ENCODE data around the gene KCND2. TPM values are rescaled to one million over a fixed set of nuclear protein-coding genes. Genes with fewer than 3 reads are reported as not detected.

Gene KCND2
- total RNA-seq, 1 donor from 2014 or later, result 3.7 TPM

GRCh38 chr7:120272261-120272660 is 714 bp upstream of the KCND2 start:
- DNase-seq (ENCODE audit: low spot score in 2 of 2, unreplicated experiment in 2 of 2), result peak in 1 of 2 experiments; percentile 37
- peaks cover 30% of the 10 kb centered on the region for H3K27me3 Mint-ChIP-seq (ENCODE audit: low read depth)
- H3K9me3 Mint-ChIP-seq, result no peaks in the 10 kb centered on the region
- peak overlapping the region; percentile 100 for H3K4me3 Mint-ChIP-seq
- peaks cover 11% of the 10 kb centered on the region for H3K4me1 Mint-ChIP-seq
- H3K36me3 Mint-ChIP-seq, result no peaks in the 10 kb centered on the region
- peak; percentile 74 for TF ChIP-seq CTCF (IDR thresholded peaks at IDR 0.05; ENCODE audit: unreplicated experiment)
- H3K27ac Mint-ChIP-seq, result peak overlapping the region; percentile 85

GRCh38 chr7:120273476-120273975 is 551 bp downstream of the KCND2 start:
- DNase-seq (ENCODE audit: low spot score in 2 of 2, unreplicated experiment in 2 of 2), result peak; percentile 51 to 64
- H3K27me3 Mint-ChIP-seq (ENCODE audit: low read depth), result peaks cover 30% of the 10 kb centered on the region
- H3K27ac Mint-ChIP-seq, result peak overlapping the region; percentile 98

GRCh38 chr7:120274482-120274881 is 1.5 kb downstream of the KCND2 start:
- peak overlapping the region; percentile 100 for H3K4me3 Mint-ChIP-seq
- no peak for DNase-seq (ENCODE audit: low spot score in 2 of 2, unreplicated experiment in 2 of 2)
- no peak overlapping the region for H3K27ac Mint-ChIP-seq
- TF ChIP-seq CTCF (IDR thresholded peaks at IDR 0.05; ENCODE audit: unreplicated experiment), result no peak
- peaks cover 32% of the 10 kb centered on the region for H3K27me3 Mint-ChIP-seq (ENCODE audit: low read depth)
- H3K9me3 Mint-ChIP-seq, result no peaks in the 10 kb centered on the region
- peaks cover 11% of the 10 kb centered on the region for H3K4me1 Mint-ChIP-seq
- no peaks in the 10 kb centered on the region for H3K36me3 Mint-ChIP-seq

More at GRCh38 chr7:120273476-120273975, 551 bp downstream of the KCND2 start:
- no peaks in the 10 kb centered on the region for H3K36me3 Mint-ChIP-seq
- peak overlapping the region; percentile 100 for H3K4me3 Mint-ChIP-seq
- H3K9me3 Mint-ChIP-seq, result no peaks in the 10 kb centered on the region
- no peak for TF ChIP-seq CTCF (IDR thresholded peaks at IDR 0.05; ENCODE audit: unreplicated experiment)
- peaks cover 11% of the 10 kb centered on the region for H3K4me1 Mint-ChIP-seq

GRCh38 chr7:120274899-120275298 is 1.9 kb downstream of the KCND2 start:
- no peak for TF ChIP-seq CTCF (IDR thresholded peaks at IDR 0.05; ENCODE audit: unreplicated experiment)
- Mint-ChIP-seq H3K4me3 (peak overlapping the region; percentile 17), H3K27ac (no peak overlapping the region), H3K27me3 (ENCODE audit: low read depth) (peaks cover 29% of the 10 kb centered on the region), H3K4me1 (peaks cover 11% of the 10 kb centered on the region), H3K9me3 (no peaks in the 10 kb centered on the region), H3K36me3 (no peaks in the 10 kb centered on the region)
- no peak for DNase-seq (ENCODE audit: low spot score in 2 of 2, unreplicated experiment in 2 of 2)

- Mint-ChIP-seq H3K27me3 (ENCODE audit: low read depth) (peaks cover 28% of the 10 kb centered on the region), H3K4me1 (peaks cover 11% of the 10 kb centered on the region), H3K27ac (no peak overlapping the region), H3K4me3 (no peak overlapping the region), H3K36me3 (no peaks in the 10 kb centered on the region), H3K9me3 (no peaks in the 10 kb centered on the region)
- no peak for DNase-seq (ENCODE audit: low spot score in 2 of 2, unreplicated experiment in 2 of 2)
- no peak for TF ChIP-seq CTCF (IDR thresholded peaks at IDR 0.05; ENCODE audit: unreplicated experiment)
Measured at GRCh38 chr7:120276720-120277119, 3.7 kb downstream of the KCND2 start.

- H3K4me1 Mint-ChIP-seq, result peaks cover 5% of the 10 kb centered on the region
- no peak for DNase-seq (ENCODE audit: low spot score in 2 of 2, unreplicated experiment in 2 of 2)
- no peaks in the 10 kb centered on the region for H3K36me3 Mint-ChIP-seq
- TF ChIP-seq CTCF (IDR thresholded peaks at IDR 0.05; ENCODE audit: unreplicated experiment), result no peak
- H3K27ac Mint-ChIP-seq, result no peak overlapping the region
- H3K9me3 Mint-ChIP-seq, result no peaks in the 10 kb centered on the region
- peaks cover 25% of the 10 kb centered on the region for H3K27me3 Mint-ChIP-seq (ENCODE audit: low read depth)
- H3K4me3 Mint-ChIP-seq, result no peak overlapping the region
Measured at GRCh38 chr7:120278773-120279172, 5.8 kb downstream of the KCND2 start.
